Astrocyte of the spinal cord (primary cell): Measurements from ENCODE around the gene DOCK10.

ENCODE experiments used
- DNase-seq: peaks from one replicate; pipeline ENCODE4 v3.0.0; 2011; ENCODE audit warnings: low read depth, low spot score
- H3K4me3 ChIP-seq: 2 replicates; pipeline ENCODE4 v1.5.1; 2011; ENCODE audit warnings: low read depth, mild to moderate bottlenecking, low read length, moderate library complexity
- CTCF ChIP-seq: IDR thresholded peaks from 2 replicates; pipeline ENCODE4 v1.5.1; 2012; ENCODE audit warnings: low read depth, mild to moderate bottlenecking, low read length, inconsistent platforms
- in situ Hi-C: cut with HindIII; loops from 2 replicates; pipeline ENCODE4 v1.10.0; 2017; ENCODE audit warnings: low sequenced_read_pairs

The DOCK10 gene

DNA sequence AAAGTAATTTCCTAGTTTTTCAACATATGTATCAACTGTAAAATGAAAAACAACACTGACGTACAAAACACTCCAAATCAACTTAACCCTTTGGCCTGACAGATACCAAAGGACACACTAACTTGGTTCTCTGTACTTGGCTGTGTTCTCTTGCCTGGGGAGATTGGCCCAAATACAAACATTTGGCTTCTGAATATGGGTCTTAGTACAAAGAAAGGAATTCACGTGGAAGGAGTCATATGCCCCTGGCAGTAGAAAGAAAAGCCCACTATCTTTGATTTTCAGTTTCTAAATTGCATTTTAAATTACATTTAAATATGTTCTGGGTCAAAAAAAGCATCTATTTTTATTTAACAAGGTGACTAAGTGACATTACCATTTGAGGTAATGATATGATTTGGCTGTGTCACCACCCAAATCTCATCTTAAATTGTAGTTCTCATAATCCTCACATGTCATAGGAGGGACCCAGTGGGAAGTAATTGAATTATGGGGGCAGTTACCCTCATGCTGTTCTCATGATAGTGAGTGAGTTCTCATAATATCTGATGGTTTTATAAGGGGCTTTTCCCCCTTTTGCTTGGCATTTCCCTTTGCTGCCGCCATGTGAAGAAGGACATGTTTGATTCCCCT lies 172.6 kb downstream of the DOCK10 start:
- TF ChIP-seq CTCF: no peak
- peak; percentile 91 for DNase-seq
- in situ Hi-C loops: no loop called here
- H3K4me3 ChIP-seq: no peak overlapping the region

DNA sequence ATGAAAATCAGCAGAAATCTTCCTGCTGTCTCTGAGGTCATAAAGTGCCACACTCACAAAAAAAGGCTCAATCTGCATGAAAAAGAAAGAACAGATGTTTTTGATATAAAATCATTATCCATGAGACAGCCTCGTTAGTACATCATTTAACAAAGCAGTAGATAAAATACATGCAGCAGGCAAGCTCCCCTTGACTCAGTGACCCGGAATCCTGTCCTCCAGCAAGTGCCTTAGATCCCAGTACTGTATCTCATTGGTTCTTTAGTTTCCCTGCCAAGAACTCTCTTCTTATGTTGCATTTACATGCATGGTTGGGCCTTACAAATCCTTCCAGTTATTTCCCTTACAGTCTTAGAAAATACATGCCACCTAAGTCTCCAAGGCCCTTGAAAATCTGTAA lies 177.3 kb downstream of the DOCK10 start:
- peak; percentile 20 for DNase-seq
- H3K4me3 ChIP-seq: no peak overlapping the region
- in situ Hi-C loops: no loop called here
- no peak for TF ChIP-seq CTCF

DNA sequence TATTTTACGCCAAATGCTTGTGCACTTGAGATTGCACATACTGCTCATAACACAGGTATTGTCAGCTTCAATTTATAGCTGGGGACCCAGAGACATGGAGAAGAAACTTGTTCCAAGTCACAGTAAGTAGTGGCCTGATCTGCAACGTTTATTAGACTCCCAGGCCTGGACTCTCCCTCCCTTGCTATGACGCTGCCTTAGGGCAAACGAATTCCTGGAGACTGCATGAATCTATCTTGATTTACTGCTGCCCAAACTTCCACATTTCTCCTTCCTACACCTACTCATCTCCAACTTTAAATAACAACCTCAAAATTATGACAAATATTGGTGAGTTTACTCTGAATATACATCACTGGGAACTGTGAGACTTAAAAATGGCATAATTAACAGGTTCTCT lies 181.0 kb downstream of the DOCK10 start:
- no peak overlapping the region for H3K4me3 ChIP-seq
- no peak for TF ChIP-seq CTCF
- in situ Hi-C loops: no loop called here
- no peak for DNase-seq

- in situ Hi-C loops: no loop called here
- no peak overlapping the region for H3K4me3 ChIP-seq
- no peak for DNase-seq
- TF ChIP-seq CTCF: no peak
These were observed 181.5 kb downstream of the DOCK10 start for GRCh38 chr2:224860786-224861185.

- no peak overlapping the region for H3K4me3 ChIP-seq
- in situ Hi-C loops: no loop called here
- no peak for TF ChIP-seq CTCF
- DNase-seq: no peak
These were observed 190.5 kb downstream of the DOCK10 start for GRCh38 chr2:224851811-224852210.

GRCh38 chr2:224850081-224850480 lies 192.2 kb downstream of the DOCK10 start:
- H3K4me3 ChIP-seq: no peak overlapping the region
- no peak for DNase-seq
- in situ Hi-C loops: no loop called here
- no peak for TF ChIP-seq CTCF

GRCh38 chr2:224849264-224849663 lies 193.0 kb downstream of the DOCK10 start:
- no peak overlapping the region for H3K4me3 ChIP-seq
- TF ChIP-seq CTCF: peak; percentile 23
- in situ Hi-C loops: no loop called here
- no peak for DNase-seq
